DND-41 (cell line): ENCODE data around the gene FAM20C.

Source experiments
- CTCF ChIP-seq: IDR thresholded peaks from 2 replicates; pipeline ENCODE4 v1.5.1; 2012; ENCODE audit warnings: borderline replicate concordance, low read length, moderate library complexity, mild to moderate bottlenecking; ENCODE audit not compliant: poor library complexity, severe bottlenecking; ENCODE audit errors: extremely low read depth
- EZH2 ChIP-seq: IDR thresholded peaks from 3 replicates; pipeline ENCODE4 v1.6.1; 2012; ENCODE audit warnings: borderline replicate concordance, low read depth, mild to moderate bottlenecking, moderate library complexity, low read length, inconsistent platforms; ENCODE audit not compliant: severe bottlenecking

- no peak for TF ChIP-seq CTCF
- no peak for TF ChIP-seq EZH2
Measured at GRCh38 chr7:259191-259505, 66.8 kb downstream of the FAM20C start.
